ENCODE results near the gene N4BP2L2. TPM values are rescaled to one million over a fixed set of nuclear protein-coding genes. Genes with fewer than 3 reads are reported as not detected.

N4BP2L2 gene
- 128 and 131 TPM in 2 replicates for total RNA-seq (2022)
- Bru-seq, nascent RNA = percentile 92 among the genes with signal in this experiment
- BruChase-seq, experiment 1, labeled RNA remaining after a 2-hour chase = percentile 96 among the genes with signal in this experiment
- BruChase-seq, experiment 2, labeled RNA remaining after a 6-hour chase = percentile 93 among the genes with signal in this experiment
- long read RNA-seq, full-length matches to known transcripts = 49 of 188 reads
- long read RNA-seq, partial matches to known transcripts = 96 of 188 reads
- long read RNA-seq, other reads (novel, unspliced or antisense) = 43 of 188 reads

DNA sequence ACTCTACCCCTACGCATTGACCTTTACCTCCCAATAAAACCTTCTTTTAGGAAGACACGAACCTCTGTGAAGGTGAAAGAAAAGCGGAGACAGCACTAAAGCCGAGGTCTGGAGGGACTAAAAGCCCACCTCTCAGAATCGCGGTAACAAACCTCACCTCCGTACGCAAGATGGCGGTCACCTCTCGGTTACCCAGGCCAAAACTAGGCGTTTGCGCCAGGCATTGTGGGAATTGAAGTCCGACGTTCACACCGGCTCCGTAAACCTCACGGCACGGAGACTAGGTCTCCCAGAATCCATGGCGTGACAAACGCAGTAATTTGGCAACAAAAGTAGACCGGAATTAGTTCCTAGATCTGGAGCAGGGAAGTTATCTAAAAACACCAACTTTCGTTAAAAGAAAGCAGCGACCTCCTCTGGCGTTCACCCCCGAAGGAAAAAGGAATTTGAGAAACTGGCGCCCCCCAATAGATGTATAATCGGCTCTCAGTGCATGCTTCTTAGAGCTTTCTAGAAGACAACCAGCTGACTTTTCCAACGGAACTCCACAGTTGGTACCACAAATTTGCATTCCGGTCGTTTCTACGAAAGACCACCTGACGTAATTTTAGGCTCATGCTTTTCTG is at the start of gene N4BP2L2:
TSS of gene N4BP2L2 (minus strand) at position 175 of the 626 bp plus-strand sequence. CDS start 1,768 bp downstream, outside the sequence.
- H3K36me3 ChIP-seq (ENCODE audit: control insufficient read depth, insufficient read depth, low read length) = peaks cover 2% of the 10 kb centered on the region
- peaks cover 42% of the 10 kb centered on the region for H3K36me3 Mint-ChIP-seq (ENCODE audit: insufficient read depth, unreplicated experiment)
- no TSS peak for BruUV-seq (replicated peaks)
- no peaks in the 10 kb centered on the region for H3K9me3 ChIP-seq
- H3K4me3 ChIP-seq (ENCODE audit: low read depth, low read length) = peak within 1 kb of the TSS; percentile 57
- H3K9me3 Mint-ChIP-seq (ENCODE audit: unreplicated experiment) = no peaks in the 10 kb centered on the region
- H3K4me1 ChIP-seq = peaks cover 4% of the 10 kb centered on the region
- ChIA-PET POLR2A (interaction anchor here (0.6 kb wide), 1 partner anchor 223 kb away, joined by 3 read pairs; the partner anchor contains the start of genes BRCA2 and ZAR1L), CTCF (interaction anchor here (0.7 to 1.2 kb wide), 5 partner anchors 16 to 292 kb away, joined by 3 to 7 read pairs (median 4); partner anchors contain the start of gene PDS5B)
- DNase-seq = peak; percentile 95 to 96
- H3K4me1 Mint-ChIP-seq (ENCODE audit: low read depth, unreplicated experiment) = peaks cover 20% of the 10 kb centered on the region
- intact Hi-C loops (cut with micrococcal nuclease; ENCODE audit: unreplicated experiment) = loop anchor here (2.0 kb wide), 2 partner anchors 96 to 110 kb away; partner anchors contain the start of gene N4BP2L1
- TF ChIP-seq CTCF (IDR thresholded peaks at IDR 0.05; ENCODE audit: insufficient read depth in 1 of 2, low read depth in 1 of 2, low read length in 1 of 2, severe bottlenecking in 1 of 2, unreplicated experiment in 1 of 2) = peak in 1 of 2 experiments; percentile 56
- no peaks in the 10 kb centered on the region for H3K27me3 Mint-ChIP-seq (ENCODE audit: insufficient read depth, unreplicated experiment)
- H3K27ac Mint-ChIP-seq (ENCODE audit: unreplicated experiment) = peak within 1 kb of the TSS; percentile 96
- no peaks in the 10 kb centered on the region for H3K27me3 ChIP-seq (replicated peaks; ENCODE audit: control insufficient read depth, insufficient read depth, low read length)
- peak within 1 kb of the TSS; percentile 89 for H3K4me3 Mint-ChIP-seq (ENCODE audit: unreplicated experiment)

DNA sequence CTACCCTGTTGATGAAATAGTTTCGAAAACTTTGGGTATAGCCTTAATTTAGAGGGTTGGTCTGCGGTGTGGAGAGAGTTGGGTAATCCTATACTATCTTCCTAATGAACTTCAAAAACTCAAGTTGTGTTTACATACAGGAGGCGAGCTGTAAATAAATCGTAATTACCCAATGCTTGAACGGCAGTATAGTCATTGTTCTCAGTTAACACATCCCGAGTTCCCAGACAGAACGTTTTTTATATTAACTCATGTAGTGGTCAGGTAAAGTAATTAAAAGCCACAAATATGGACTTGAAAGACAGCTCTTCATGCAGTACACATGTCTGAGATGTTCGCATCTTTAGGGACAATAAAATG is 49.2 kb upstream of the N4BP2L2 start:
- Mint-ChIP-seq H3K27ac (ENCODE audit: unreplicated experiment) (peak overlapping the region; percentile 88), H3K4me1 (ENCODE audit: low read depth, unreplicated experiment) (peaks cover 20% of the 10 kb centered on the region), H3K9me3 (ENCODE audit: unreplicated experiment) (no peaks in the 10 kb centered on the region), H3K4me3 (ENCODE audit: unreplicated experiment) (peak overlapping the region; percentile 89), H3K36me3 (ENCODE audit: insufficient read depth, unreplicated experiment) (no peaks in the 10 kb centered on the region), H3K27me3 (ENCODE audit: insufficient read depth, unreplicated experiment) (no peaks in the 10 kb centered on the region)
- CTCF ChIA-PET = interaction anchor here (0.6 to 2.4 kb wide), 8 partner anchors 46 to 697 kb away, joined by 3 to 18 read pairs (median 3); partner anchors contain the start of gene STARD13
- Histone ChIP-seq H3K36me3 (ENCODE audit: control insufficient read depth, insufficient read depth, low read length) (no peaks in the 10 kb centered on the region), H3K27me3 (replicated peaks; ENCODE audit: control insufficient read depth, insufficient read depth, low read length) (no peaks in the 10 kb centered on the region), H3K9me3 (no peaks in the 10 kb centered on the region), H3K4me1 (no peaks in the 10 kb centered on the region), H3K4me3 (ENCODE audit: low read depth, low read length) (peak overlapping the region; percentile 97)
- no peak for TF ChIP-seq CTCF (IDR thresholded peaks at IDR 0.05; ENCODE audit: insufficient read depth in 1 of 2, low read depth in 1 of 2, low read length in 1 of 2, severe bottlenecking in 1 of 2, unreplicated experiment in 1 of 2)
- intact Hi-C loops (cut with micrococcal nuclease; ENCODE audit: unreplicated experiment) = loop anchor here (1.0 to 10.0 kb wide), 4 partner anchors 63 to 955 kb away; no protein-coding TSS in a partner anchor
- no TSS peak for BruUV-seq (replicated peaks)
- POLR2A ChIA-PET = interaction anchor here (1.0 kb wide), 1 partner anchor 955 kb away, joined by 4 read pairs; no protein-coding TSS in a partner anchor
- no peak for DNase-seq

All from Caco-2 (cell line).